Breast epithelium (tissue), 3 donors: ENCODE results near the gene NCOR1.

Experiments used
- POLR2AphosphoS5 ChIP-seq, 3 donors: sonication (generic); formaldehyde crosslinking; IDR thresholded peaks; one replicate each; pipeline ENCODE4 v1.6.1; 2017; ENCODE audit warnings: antibody characterized with exemption in 3 of 3
- TF ChIP-seq, protein P1 (sequence below), 3 donors: fragments of 450-650 bp; IDR thresholded peaks; one replicate each; pipeline ENCODE4 v1.5.1; 2016 to 2017; ENCODE audit warnings: antibody characterized with exemption in 3 of 3, mild to moderate bottlenecking in 3 of 3, moderate library complexity in 3 of 3

DNA sequence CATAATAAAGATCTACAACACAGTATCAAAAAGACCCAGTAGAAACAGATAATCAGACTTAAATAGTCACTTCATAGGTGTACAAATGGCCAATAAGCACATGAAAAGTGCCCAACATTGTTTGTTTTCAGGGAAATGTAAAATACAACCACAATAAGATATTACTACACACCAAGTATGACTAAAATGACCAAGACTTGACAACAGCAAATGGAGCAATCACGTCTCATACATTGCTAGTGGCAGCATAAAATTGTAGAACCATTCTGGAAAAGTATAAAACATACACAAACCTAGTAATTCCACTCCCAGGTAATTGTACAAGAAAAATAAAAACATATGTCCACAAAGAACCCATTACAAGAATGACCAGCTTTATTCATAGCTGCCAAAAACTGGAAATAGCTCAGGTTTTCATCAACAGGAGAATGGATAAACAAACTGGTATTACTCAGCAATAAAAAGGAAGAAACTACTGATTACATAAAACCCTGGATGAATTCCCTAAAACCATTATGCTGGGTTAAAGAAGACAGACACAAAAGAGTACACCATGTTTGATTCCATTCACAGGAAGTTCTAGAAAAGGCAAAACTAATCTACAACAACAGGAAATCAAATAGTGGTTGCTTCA lies 130.2 kb downstream of the NCOR1 start:
- TF ChIP-seq, protein P1, sequence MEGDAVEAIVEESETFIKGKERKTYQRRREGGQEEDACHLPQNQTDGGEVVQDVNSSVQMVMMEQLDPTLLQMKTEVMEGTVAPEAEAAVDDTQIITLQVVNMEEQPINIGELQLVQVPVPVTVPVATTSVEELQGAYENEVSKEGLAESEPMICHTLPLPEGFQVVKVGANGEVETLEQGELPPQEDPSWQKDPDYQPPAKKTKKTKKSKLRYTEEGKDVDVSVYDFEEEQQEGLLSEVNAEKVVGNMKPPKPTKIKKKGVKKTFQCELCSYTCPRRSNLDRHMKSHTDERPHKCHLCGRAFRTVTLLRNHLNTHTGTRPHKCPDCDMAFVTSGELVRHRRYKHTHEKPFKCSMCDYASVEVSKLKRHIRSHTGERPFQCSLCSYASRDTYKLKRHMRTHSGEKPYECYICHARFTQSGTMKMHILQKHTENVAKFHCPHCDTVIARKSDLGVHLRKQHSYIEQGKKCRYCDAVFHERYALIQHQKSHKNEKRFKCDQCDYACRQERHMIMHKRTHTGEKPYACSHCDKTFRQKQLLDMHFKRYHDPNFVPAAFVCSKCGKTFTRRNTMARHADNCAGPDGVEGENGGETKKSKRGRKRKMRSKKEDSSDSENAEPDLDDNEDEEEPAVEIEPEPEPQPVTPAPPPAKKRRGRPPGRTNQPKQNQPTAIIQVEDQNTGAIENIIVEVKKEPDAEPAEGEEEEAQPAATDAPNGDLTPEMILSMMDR (IDR thresholded peaks at IDR 0.05): no peak
- no peak for TF ChIP-seq POLR2AphosphoS5 (IDR thresholded peaks at IDR 0.05)
